Measurements from ENCODE around the gene C11orf97. TPM values are rescaled to one million over a fixed set of nuclear protein-coding genes. Genes with fewer than 3 reads are reported as not detected.

The C11orf97 gene
- total and polyA plus RNA-seq, 12 donors: 0.17 TPM; not detected in 11

GRCh38 chr11:94477624-94478023 is 34.6 kb upstream of the C11orf97 start:
- no peak for TF ChIP-seq CTCF (IDR thresholded peaks at IDR 0.05)
- TF ChIP-seq POLR2A (IDR thresholded peaks at IDR 0.05): no peak
- no peaks in the 10 kb centered on the region for H3K4me1 ChIP-seq (replicated peaks in 1 of 2)
- H3K9me3 ChIP-seq (replicated peaks in 1 of 3): no peaks in the 10 kb centered on the region
- H3K27ac ChIP-seq: no peak overlapping the region
- no peak for DNase-seq
- 73 to 89% (median 82%) methylated on average over 2 of the region's 2 CpGs for WGBS, 4 donors
- no peak overlapping the region for H3K4me3 ChIP-seq
- H3K27me3 ChIP-seq: no peaks in the 10 kb centered on the region
- intact Hi-C loops (cut with DNase I): no loop called here
- H3K36me3 ChIP-seq (replicated peaks in 1 of 2): peaks cover 0 to 4% of the 10 kb centered on the region in 2 donors

GRCh38 chr11:94481342-94481741 is 30.9 kb upstream of the C11orf97 start:
- no peaks in the 10 kb centered on the region for H3K9me3 ChIP-seq (replicated peaks in 1 of 3)
- intact Hi-C loops (cut with DNase I): no loop called here
- peaks cover 0 to 11% of the 10 kb centered on the region in 2 donors for H3K36me3 ChIP-seq (replicated peaks in 1 of 2)
- H3K27me3 ChIP-seq: no peaks in the 10 kb centered on the region
- no peak for TF ChIP-seq POLR2A (IDR thresholded peaks at IDR 0.05)
- no peak for TF ChIP-seq CTCF (IDR thresholded peaks at IDR 0.05)
- H3K4me1 ChIP-seq (replicated peaks in 1 of 2): no peaks in the 10 kb centered on the region
- no peak for DNase-seq
- H3K4me3 ChIP-seq: no peak overlapping the region
- no peak overlapping the region for H3K27ac ChIP-seq

DNA sequence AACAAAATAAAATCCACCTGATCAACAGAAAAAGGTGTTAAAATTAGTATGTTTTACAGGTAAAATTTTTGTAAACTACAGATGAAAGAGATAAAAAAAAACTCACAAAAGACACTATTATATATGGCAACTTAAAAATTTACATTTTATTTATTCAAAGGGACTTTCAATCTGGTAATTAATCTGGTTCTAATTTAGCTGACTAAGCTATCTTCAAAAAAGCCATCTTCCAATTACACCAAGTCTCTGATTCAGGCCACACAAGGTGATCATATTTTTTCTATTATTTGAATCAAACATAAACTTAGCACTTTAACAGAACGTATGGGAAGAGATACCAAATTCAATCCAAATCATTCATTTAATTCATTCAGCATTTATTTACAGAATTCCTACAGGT is 26.2 kb upstream of the C11orf97 start:
- Histone ChIP-seq H3K4me3 (no peak overlapping the region), H3K9me3 (replicated peaks in 1 of 3) (no peaks in the 10 kb centered on the region), H3K36me3 (replicated peaks in 1 of 2) (peaks cover 0 to 21% of the 10 kb centered on the region in 2 donors), H3K27ac (no peak overlapping the region), H3K27me3 (no peaks in the 10 kb centered on the region), H3K4me1 (replicated peaks in 1 of 2) (no peaks in the 10 kb centered on the region)
- no peak for TF ChIP-seq POLR2A (IDR thresholded peaks at IDR 0.05)
- TF ChIP-seq CTCF (IDR thresholded peaks at IDR 0.05): no peak
- no peak for DNase-seq
- WGBS, 4 donors: 86 to 92% (median 89%) methylated on average over 1 of the region's 1 CpG
- intact Hi-C loops (cut with DNase I): no loop called here

GRCh38 chr11:94493281-94494125 is 18.8 kb upstream of the C11orf97 start, which contains the start of the genes ANKRD49 and MRE11:
Gene ANKRD49, plus strand, starts transcription at chr11:94493984. Its CDS starts 2,710 bp downstream, at chr11:94496694.
Gene MRE11, minus strand, starts transcription at chr11:94493844. Its CDS starts 1,043 bp downstream, at chr11:94492801.
- intact Hi-C loops (cut with DNase I): no loop called here

More at GRCh38 chr11:94493281-94494125, 18.8 kb upstream of the C11orf97 start, which contains the start of the genes ANKRD49 and MRE11:
- peaks cover 0 to 23% of the 10 kb centered on the region in 2 donors for H3K36me3 ChIP-seq (replicated peaks in 1 of 2)
- no peaks in the 10 kb centered on the region for H3K9me3 ChIP-seq (replicated peaks in 1 of 3)
- H3K27me3 ChIP-seq: no peaks in the 10 kb centered on the region
- peak; percentile 96 to 100 (median 98) for DNase-seq
- WGBS, 4 donors: 0 to 1% (median 1%) methylated on average over 26 to 55 of the region's 55 CpGs
- peak within 1 kb of the TSS; percentile 58 to 86 (median 79) for H3K27ac ChIP-seq
- H3K4me1 ChIP-seq (replicated peaks in 1 of 2): peaks cover 17 to 30% of the 10 kb centered on the region in 2 donors
- no peak for TF ChIP-seq POLR2A (IDR thresholded peaks at IDR 0.05)
- peak in 2 of 6 experiments; percentile 5 to 14 for TF ChIP-seq CTCF (IDR thresholded peaks at IDR 0.05)
- peak within 1 kb of the TSS; percentile 51 to 91 (median 72) for H3K4me3 ChIP-seq
